M059J (cell line): ENCODE results near the gene LONP2. TPM values are rescaled to one million over a fixed set of nuclear protein-coding genes. Genes with fewer than 3 reads are reported as not detected.
"Not testable (repeated sequence)": the region's sequence is repeated elsewhere in the genome, so short reads cannot be mapped to it uniquely, and the experiment has no call there.

Experiments used
- DNase-seq: peaks from one replicate; pipeline ENCODE4 v3.0.0-alpha.2; 2012; ENCODE audit warnings: low read depth
- total RNA-seq: library from RNA; depleted of rRNA; stranded (reverse); fragments of >200 nt; shearing (Covaris generic); gene quantifications from 2 replicates; pipeline ENCODE4 v1.2.3, GENCODE V29; 2014

The LONP2 gene
- total RNA-seq, 1 experiment from 2014 or later, result 58.2 TPM

DNA sequence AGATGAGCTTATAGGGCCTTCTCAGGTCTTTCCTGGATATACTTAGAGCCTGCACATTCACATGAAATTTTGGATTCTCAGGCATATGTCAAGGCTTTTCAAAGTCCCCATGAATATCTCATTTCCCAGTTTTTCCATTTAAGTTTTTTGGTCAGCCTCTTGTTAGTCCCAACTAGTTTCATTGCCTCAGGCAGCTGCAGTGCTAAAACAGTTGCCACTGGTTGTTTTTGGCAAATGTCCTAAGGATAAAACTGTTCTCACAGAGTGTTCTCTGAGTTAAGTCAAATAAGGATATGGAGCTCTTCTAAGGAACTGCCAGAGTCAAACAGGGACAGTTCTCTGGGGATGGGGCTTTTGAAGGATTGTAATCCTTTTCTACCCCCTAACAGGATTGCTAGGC, 43.1 kb downstream of the LONP2 start:
- peak; percentile 12 for DNase-seq

DNA sequence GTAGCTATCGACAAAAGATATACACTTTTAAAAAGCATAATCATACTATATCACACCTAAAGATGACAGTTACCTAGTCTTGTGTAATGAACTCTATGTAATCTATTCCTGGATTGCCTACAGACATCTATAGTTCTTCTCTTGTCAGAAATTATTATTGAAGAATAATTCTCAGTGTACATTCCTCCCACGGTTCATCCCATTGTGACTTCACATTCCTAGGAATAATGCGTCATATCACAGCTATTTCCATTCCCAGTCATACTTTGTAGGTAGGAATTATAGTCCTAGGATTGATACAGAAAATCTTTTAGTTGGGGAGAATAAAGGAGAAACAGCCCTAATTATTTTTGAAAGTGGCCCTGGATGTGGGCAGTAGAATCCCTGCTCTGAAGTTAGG, 47.2 kb downstream of the LONP2 start:
- no peak for DNase-seq

DNA sequence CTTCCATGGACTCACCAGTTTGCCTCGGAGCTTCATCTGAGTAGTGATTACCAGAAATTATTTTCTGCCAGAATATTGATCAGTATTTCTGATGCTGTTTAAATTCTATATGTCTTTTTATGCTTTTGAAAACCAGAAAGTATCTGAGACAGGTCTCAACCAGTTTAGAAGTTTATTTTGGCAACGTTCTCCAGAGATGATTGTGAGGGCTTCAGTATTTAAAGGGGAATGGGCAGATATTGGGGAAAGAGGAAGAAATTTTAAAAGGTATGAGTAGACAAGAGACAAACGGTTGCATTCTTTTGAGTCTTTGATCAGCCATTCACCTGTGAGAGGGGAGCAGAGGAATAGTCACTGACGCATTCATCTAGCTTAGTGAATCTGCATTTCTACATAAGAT, 47.7 kb downstream of the LONP2 start:
- no peak for DNase-seq

DNA sequence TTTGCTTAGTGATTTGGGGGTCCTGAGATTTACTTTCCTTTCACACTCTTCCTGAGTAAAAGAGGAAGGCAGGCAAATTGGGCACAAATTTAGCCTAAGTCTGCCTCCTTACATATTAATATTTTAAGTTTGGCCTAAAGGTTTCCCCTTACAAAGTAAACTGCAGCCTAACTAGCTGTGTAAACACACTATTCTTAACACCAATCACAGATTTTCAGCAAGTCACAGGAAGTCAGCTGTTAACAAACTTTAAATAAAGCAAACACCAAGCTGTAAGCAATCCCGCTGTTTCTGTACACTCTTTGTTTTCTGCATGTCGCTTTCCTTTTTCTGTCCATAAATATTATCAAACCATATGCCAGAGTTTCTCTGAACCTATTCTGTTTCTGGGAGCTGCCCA, 48.4 kb downstream of the LONP2 start:
- no peak for DNase-seq

DNA sequence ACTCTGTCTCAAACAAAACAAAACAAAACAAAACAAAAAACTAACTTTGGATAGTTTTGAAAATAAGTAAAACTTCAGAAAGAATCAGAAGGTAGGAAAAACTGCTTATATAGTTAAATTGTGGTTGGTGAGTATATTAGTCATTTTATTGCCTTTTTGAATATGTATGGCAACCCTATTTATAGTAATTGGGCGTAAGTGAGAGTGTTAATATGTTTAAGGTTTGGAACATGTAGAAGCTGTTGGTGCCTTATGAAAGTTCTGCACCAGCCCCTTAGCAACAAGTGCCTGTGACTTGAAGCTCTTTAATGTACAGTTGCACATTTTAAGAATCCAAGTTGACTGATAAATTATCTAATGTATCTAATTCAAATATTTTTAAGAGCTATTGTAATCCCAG, 50.6 kb downstream of the LONP2 start:
- no peak for DNase-seq

DNA sequence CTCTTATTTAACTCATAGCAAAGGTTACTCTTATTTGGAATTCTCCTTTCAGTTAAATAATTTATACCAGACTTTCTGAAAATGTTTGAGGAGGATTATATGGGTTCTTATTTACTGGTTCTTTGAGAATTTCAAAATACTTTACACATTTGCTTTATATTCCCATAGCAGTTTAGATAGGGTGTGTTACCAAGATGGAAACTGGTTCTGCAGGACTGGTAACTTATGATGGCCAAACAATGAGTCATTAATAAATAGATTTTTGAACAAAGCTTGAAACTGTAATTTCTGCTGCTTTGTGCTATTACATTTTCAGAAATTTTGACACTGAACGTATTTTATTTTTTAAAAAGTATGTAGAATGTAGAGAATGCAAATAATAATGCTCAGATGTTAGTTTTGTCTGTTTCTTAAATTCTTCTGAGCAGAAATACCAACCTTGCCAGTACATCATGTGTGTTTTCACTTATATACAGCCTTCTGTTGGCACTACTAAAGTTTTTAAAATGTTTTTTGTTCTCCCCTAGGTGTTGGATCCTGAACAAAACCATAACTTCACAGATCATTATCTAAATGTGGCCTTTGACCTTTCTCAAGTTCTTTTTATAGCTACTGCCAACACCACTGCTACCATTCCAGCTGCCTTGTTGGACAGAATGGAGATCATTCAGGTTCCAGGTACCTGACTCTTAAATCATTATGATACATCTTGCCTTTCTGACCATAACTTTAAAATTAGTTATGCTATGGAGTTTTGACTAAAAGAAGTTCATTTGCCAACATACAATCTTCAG, 51.6 kb downstream of the LONP2 start:
- DNase-seq, result no peak

DNA sequence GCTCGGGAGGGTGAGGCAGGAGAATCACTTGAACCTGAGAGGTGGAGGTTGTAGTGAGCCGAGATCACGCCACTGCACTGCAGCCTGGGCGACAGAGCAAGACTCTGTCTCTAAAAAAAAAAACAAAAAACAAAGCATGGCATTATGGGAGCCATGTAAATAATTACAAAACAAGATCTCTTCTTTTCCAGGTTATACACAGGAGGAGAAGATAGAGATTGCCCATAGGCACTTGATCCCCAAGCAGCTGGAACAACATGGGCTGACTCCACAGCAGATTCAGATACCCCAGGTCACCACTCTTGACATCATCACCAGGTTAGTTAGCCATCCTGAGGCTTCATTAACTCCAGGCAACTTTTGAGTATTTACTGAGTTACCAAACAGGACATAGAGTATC, 55.4 kb downstream of the LONP2 start:
- DNase-seq, result no peak

DNA sequence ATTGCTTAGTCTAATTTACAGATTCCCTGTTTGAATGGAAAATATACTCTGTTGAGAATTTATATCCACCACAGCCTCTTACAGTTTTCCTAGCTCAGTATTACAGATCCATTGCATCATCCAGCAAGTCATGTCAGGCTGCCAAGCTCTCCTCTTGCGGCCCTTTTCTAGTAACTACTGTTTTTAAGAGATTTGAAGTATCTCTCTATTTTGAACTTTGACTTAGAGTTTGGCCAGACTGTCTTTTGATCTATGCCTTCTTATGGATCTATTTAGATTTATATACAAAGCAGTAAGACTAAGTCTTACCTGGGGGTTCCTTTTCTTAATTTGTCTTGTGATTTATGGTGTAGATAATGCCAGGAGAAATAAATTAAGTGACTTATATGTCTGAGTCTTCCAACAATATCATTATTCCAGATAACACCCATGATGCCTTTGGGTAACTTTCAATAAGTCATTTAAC, 56.3 kb downstream of the LONP2 start:
- no peak for DNase-seq

DNA sequence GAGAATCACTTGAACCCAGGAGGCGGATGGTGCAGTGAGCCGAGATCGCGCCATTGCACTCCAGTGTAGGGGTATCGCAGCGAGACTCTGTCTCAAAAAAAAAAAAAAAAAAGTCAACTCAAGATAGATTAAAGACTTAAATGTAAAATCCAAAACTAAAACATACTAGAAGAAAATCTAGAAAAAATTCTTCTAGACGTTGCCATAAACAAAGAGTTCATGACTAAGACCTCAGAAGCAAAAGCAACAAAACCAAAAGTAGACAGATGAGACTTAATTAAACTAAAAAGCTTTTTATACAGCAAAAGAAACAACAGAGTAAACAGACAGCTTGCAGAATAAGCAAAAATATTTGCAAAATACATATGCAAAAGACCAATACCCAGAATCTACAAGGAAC, 64.4 kb downstream of the LONP2 start:
- no peak for DNase-seq

DNA sequence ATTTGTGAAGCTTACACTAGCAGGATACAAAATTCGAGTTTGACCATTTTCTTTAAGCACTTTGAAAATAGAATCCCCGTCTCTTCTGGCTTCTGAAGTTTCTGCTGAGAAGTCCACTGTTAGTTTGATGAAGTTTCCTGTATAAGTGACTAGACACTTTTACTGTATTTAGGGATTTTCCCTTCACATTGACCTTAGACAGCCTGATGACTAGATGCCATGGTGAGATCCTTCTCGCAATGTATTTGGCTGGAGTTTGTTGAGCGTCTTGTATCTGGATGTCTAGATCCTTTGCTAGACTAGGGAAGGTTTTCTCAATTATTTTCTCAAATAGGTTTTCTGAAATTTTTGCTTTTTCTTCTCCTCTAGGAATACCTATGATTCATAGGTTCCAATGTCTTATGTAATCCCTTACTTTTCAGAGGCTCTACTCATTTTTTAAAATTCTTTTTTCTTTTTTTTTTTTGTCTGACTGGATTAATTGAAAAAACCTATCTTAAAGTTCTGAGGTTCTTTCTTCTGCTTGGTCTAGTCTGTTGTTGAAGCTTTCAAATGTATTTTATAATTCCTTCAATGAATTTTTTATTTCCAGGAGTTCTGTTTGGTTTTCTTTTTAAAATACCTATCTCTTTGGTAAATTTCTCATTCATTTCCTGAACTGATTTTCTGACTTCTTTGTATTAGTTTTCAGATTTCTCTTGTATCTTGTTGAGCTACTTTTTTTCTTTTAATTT, 67.0 kb downstream of the LONP2 start:
- no peak for DNase-seq

DNA sequence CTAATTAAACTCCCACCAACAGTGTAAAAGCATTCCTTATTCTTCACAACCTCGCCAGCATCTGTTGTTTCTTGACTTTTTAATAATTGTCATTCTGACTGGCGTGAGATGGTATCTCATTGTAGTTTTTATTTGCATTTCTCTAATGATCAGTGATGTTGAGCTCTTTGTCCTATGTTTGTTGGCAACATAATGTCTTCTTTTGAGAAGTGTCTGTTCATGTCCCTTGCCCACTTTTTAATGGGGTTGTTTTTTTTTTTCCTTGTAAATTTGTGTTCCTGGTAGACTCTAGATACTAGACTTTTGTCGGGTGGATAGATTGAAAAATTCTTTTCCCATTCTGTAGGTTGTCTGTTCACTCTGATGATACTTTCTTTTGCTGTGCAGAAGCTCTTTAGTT, 69.8 kb downstream of the LONP2 start:
- not testable (repeated sequence) for DNase-seq

DNA sequence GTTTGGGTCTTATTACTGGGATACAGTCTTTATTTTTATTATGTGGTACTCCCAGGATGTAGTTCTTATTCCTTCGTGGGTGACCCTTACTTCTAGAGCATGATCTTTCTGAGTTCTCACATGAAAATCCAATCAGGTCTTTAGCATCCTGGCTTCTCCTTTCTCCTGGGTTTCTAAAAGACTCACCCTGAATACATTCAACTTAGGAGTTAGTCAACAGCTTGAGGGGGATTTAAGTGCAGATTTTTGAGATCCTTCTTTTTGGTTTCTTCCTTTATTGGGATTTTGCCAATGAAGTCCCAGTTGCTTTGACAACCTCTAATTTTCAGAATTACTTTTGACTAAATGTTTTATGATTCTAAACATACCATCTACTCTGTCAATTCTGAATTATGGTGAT, 72.9 kb downstream of the LONP2 start:
- peak; percentile 19 for DNase-seq

DNA sequence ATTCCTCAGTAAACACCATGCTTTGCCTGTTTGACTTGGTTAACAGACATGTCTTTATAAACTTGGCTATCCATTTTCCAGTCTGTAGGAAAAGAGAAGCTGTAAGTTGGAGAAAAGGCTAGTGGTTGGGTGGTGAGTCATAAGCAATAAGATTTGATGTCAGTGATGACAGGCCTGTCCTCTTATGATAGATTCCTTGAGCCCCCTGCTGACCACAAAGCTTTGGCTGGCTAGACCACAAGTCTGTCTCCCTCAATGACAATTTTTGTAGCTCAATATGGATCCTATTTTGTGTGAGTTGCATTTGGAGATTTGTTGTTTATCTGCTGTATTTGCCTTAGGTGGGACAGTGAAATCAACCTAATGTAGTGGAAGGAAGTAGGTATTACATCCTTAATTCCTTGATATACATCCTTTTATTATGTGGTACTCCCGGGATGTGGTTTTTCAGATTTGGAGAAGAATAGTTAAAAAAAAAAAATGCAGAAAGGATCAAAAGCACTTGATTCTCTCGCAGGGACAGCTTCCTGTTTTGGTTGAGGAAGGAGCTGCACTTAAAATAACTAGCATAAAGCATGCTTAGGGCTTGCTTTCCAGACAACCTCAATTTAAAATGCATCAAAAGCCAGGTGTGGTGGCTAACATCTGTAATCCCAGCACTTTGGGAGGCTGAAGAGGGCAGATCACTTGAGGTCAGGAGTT, 73.7 kb downstream of the LONP2 start:
- DNase-seq, result peak; percentile 91

DNA sequence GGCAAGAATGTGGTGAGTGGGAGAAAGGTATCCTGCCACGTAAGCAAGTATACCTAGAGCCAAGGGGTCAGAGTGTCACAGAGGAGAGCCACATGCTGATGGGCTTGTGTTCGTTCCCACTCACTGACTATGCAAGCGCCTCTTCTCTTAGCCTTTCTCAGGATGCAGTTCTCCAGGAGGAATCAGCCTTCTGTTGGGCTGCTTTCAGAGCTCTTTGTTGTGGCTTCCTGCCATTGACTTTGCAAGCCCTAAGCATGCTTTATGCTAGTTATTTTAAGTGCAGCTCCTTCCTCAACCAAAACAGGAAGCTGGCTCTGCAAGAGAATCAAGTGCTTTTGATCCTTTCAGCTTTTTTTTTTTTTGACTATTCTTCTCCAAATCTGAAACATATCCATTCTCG, 74.5 kb downstream of the LONP2 start:
- peak; percentile 56 for DNase-seq

DNA sequence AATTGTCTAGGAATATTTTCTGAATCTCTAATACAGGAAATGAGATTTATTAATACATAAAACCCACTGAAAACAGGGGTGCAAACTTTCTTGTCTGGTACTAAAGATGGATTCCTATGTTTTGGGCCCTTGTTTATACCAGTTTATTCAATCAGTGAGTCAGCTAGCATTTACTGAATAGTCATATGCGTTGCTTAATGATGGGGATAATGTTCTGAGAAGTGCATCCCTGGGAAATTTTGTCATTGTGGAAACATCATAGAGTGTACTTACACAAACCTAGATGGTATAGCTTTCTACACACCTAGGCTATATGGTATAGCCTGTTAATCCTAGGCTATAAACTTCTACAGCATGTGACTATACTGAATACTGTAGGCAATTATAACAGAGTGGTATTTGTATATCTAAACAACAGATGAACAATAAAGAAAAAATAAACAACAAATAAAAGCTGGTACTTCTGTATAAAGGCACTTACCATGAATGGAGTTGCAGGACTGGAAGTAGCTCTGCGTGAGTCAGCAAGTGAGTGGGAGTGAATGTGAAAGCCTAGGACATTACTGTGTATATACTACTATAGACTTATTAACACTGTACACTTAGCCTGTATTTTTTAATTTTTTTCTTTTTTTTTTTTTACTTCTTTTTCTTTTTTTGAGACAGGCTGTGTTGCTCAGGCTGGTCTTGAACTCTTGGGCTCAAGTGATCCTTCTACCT, 77.4 kb downstream of the LONP2 start:
- DNase-seq, result peak; percentile 24

DNA sequence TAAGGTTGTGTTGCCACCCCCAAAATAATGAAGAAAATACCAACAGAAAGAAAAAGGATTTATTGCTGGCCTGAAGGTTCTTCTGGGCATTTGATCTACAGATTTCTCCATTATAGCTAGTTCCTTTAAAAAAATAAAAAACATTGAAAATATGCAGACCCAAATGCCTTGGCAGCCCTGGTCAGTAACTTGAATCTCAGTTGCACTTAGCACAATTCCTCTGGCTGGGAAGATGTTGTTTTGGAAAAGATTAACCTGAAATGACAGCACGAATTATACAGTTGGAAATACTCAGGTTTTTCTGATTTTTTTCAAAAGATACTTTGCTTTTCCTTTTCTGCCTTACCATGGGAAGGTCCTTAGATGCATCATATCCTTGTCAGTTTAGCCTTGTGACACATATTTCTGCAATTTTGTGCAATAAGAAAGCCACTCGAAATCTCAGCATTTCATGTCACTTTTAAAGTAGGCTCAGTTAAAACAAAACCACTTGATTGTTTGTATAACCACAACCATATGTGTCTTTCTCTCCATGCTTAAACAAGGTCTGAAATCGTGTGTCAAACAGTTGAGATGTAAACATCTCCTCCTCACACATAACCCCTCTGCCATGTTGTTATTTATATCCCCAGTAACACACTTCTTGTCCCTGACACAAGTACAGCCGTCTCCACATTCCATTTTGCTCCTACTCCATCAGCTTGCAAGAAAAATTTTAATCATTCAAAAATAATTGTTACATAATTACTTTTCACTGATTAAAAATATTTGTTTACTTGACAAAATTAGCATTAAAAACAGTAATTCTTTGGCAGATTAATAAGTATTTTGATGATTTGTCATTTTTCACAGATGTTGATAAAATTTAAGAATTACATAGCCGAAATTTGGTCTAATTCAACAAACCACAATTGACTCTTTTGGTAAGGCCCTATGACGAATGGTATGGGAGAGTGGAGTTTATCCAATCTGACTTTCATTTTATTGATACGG, 80.0 kb downstream of the LONP2 start:
- no peak for DNase-seq

DNA sequence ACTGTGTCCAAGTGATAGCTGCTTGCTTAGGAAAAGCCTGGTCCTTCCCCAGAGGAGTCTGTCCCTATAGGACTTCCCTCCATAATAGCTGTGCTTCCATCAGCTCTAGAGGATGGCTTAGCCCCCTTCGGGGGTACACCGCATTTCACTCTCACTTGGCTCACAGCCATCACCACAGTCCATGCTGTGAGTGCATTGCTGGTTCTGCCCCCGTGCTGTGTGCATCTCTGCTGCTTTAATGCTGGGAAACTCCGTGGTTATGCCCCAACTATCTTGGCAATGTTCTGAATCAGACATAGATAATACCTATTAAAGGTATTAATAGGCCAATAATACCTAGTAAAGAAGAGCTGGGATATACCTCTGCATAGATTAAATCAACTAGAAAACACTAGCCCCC, 82.8 kb downstream of the LONP2 start:
- DNase-seq, result no peak

DNA sequence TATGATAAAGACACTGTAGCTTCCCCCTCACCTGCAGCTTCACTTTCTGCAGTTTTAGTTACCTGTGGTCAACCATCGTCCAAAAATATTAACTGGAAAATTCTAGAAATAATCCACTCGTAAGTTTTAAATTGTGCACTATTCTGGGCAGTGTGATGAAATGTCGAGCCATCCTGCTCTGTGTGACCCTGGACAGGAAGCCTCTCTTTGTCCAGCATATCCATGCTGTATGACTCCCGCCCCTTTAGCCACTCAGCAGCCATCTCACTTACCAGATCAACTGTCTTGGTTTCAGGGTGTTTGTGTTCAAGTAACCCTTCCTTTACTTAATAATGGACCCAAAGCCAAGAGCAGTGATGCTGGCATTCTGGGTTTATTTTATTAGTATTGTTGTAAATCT, 85.0 kb downstream of the LONP2 start:
- DNase-seq, result no peak

DNA sequence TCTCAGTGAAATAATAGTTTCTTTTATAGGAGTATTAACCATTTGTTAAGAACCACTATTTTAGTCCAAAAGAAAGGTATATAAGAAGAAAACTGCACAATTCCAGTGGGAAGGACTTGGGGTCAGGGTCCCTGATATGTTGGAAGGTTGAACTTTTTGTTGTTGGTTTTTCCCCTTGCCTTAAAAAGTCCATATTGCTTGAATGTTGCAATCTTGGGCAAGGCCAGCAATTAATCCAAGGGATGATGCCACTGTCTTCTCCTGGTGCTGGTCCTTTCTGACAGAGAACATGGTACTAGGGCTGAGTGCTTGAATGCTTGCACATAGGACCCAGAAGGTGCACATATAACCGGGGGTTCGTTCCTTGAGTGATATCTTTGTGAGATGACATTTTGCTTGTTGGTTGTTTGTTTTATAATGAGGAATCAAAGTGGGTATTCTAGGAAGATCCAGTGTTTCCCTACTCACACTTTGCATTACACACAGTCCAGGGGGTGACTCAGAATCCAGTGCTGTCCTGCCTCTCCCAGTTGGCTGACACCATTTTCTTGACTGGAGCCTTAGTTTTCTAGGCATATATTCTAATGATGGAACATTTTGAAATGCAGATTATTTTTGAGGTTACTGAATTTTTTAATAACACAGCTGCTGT, 86.2 kb downstream of the LONP2 start:
- no peak for DNase-seq

DNA sequence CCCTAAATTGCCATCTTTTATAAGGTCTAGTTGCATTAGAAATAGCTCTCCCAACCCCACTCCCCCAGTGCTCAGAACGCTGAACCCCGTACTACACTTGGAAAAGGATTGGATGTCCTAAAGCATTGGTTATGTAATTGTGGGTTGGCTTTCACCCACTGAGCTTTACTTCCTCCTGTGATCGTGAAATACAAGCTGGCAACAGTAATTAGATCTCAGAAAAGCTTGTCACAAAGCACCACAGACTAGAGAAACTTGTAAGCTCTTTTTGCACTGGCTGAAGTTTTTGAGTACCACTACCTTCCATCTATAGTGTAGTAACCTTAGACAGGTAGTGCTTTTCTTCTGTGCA, 86.7 kb downstream of the LONP2 start:
- DNase-seq, result no peak
